IMR-90 (cell line): ENCODE results near the gene TBC1D17. TPM values are rescaled to one million over a fixed set of nuclear protein-coding genes. Genes with fewer than 3 reads are reported as not detected.

Source experiments
- ATAC-seq: fragments of 200-7000 bp; cut with Tn5 transposase; 2 replicates; pipeline ENCODE4 v1.9.1; 2020; ENCODE audit warnings: low read depth, mild to moderate bottlenecking, moderate library complexity
- BruUV-seq: library from RNA; stranded (reverse); fragments of 400-500 nt; replicated peaks from 2 replicates; lab custom pipeline; 2021; lab: Mats Ljungman, UMichigan
- CTCF ChIA-PET: fragments of 300-600 bp; formaldehyde crosslinking; extraction: SDS; loops from one replicate; lab custom pipeline; 2021; ENCODE audit warnings: antibody characterized with exemption; lab: Yijun Ruan, JAX
- POLR2A ChIA-PET: fragments of 300-600 bp; sonication (Branson Sonifier 250); formaldehyde crosslinking; loops from one replicate; lab custom pipeline; 2022; ENCODE audit warnings: antibody characterized with exemption; ENCODE audit not compliant: unreplicated experiment; lab: Charles Lee
- DNase-seq: peaks from one replicate; pipeline ENCODE4 v3.0.0; 2013
- H2AFZ ChIP-seq: replicated peaks from 2 replicates; pipeline ENCODE3; 2013; ENCODE audit warnings: low read length, mild to moderate bottlenecking; ENCODE audit not compliant: poor library complexity
- H2AK5ac ChIP-seq: 2 replicates; pipeline ENCODE4 v1.6.1; 2013; ENCODE audit warnings: low read depth, low read length, inconsistent platforms
- H2AK9ac ChIP-seq: replicated peaks from 2 replicates; pipeline ENCODE3; 2013; ENCODE audit warnings: mild to moderate bottlenecking, low read depth, low read length, moderate library complexity; ENCODE audit not compliant: poor library complexity
- H2BK120ac ChIP-seq: 2 replicates; pipeline ENCODE4 v1.6.1; 2013; ENCODE audit warnings: low read depth, low read length, inconsistent platforms
- H2BK15ac ChIP-seq: 3 replicates; pipeline ENCODE4 v1.6.1; 2013; ENCODE audit warnings: low read depth, low read length, inconsistent platforms
- H2BK20ac ChIP-seq: 2 replicates; pipeline ENCODE4 v1.6.1; 2013; ENCODE audit warnings: low read depth, mild to moderate bottlenecking, inconsistent platforms, low read length, moderate library complexity
- H2BK5ac ChIP-seq: 2 replicates; pipeline ENCODE4 v1.6.1; 2013; ENCODE audit warnings: mild to moderate bottlenecking, low read depth, low read length, inconsistent platforms; ENCODE audit not compliant: poor library complexity, severe bottlenecking
- H3K14ac ChIP-seq: replicated peaks from 2 replicates; pipeline ENCODE4 v1.6.1; 2013; ENCODE audit warnings: low read depth, low read length, inconsistent platforms
- H3K18ac ChIP-seq: 2 replicates; pipeline ENCODE4 v1.6.1; 2013; ENCODE audit warnings: low read depth, low read length, control low read depth
- H3K23ac ChIP-seq: 2 replicates; pipeline ENCODE4 v1.6.1; 2013; ENCODE audit warnings: low read depth, low read length, inconsistent platforms
- H3K27ac ChIP-seq: 2 replicates; pipeline ENCODE4 v1.5.1; 2013; ENCODE audit warnings: mild to moderate bottlenecking, control low read depth, low read length; ENCODE audit not compliant: insufficient read depth
- H3K27me3 ChIP-seq: 2 replicates; pipeline ENCODE4 v1.6.1; 2013; ENCODE audit warnings: low read length; ENCODE audit not compliant: control insufficient read depth, insufficient read depth
- H3K36me3 ChIP-seq: 2 replicates; pipeline ENCODE4 v1.6.1; 2013; ENCODE audit warnings: low read length, mixed read lengths; ENCODE audit not compliant: control insufficient read depth, insufficient read depth
- H3K4ac ChIP-seq: 2 replicates; pipeline ENCODE4 v1.6.1; 2013; ENCODE audit warnings: low read depth, low read length, inconsistent platforms
- H3K4me1 ChIP-seq: 2 replicates; pipeline ENCODE4 v1.6.1; 2013; ENCODE audit warnings: low read length, mixed read lengths; ENCODE audit not compliant: control insufficient read depth, insufficient read depth
- H3K4me2 ChIP-seq: 2 replicates; pipeline ENCODE4 v1.6.1; 2013; ENCODE audit warnings: low read depth, mild to moderate bottlenecking, control low read depth, low read length, moderate library complexity
- H3K4me3 ChIP-seq: 2 replicates; pipeline ENCODE4 v1.5.1; 2013; ENCODE audit warnings: low read depth, mild to moderate bottlenecking, control low read depth, low read length, moderate library complexity; ENCODE audit not compliant: insufficient read depth
- H3K56ac ChIP-seq: 2 replicates; pipeline ENCODE4 v1.6.1; 2013; ENCODE audit warnings: low read length, inconsistent platforms; ENCODE audit not compliant: insufficient read depth; ENCODE audit errors: extremely low read depth
- H3K79me1 ChIP-seq, 2 experiments: 2 replicates each; pipeline ENCODE4 v1.6.1; 2013; ENCODE audit warnings: low read length in 2 of 2, inconsistent platforms in 1 of 2, low read depth in 1 of 2
- H3K9ac ChIP-seq: 2 replicates; pipeline ENCODE4 v1.6.1; 2013; ENCODE audit warnings: low read depth, low read length, control low read depth
- H3K9me1 ChIP-seq: 2 replicates; pipeline ENCODE4 v1.6.1; 2013; ENCODE audit warnings: low read length, inconsistent platforms; ENCODE audit not compliant: insufficient read depth
- H3K9me3 ChIP-seq: 2 replicates; pipeline ENCODE4 v1.6.1; 2013; ENCODE audit warnings: low read length; ENCODE audit not compliant: control insufficient read depth, insufficient read depth
- H4K20me1 ChIP-seq: 2 replicates; pipeline ENCODE4 v1.6.1; 2013; ENCODE audit warnings: low read length, inconsistent platforms; ENCODE audit not compliant: insufficient read depth
- H4K5ac ChIP-seq: 2 replicates; pipeline ENCODE4 v1.6.1; 2013; ENCODE audit warnings: mild to moderate bottlenecking, low read depth, low read length, control low read depth
- H4K8ac ChIP-seq, 2 experiments: 2 replicates each; pipeline ENCODE4 v1.6.1; 2013; ENCODE audit warnings: low read depth in 2 of 2, low read length in 2 of 2, control low read depth in 1 of 2, inconsistent platforms in 1 of 2
- H4K91ac ChIP-seq: 2 replicates; pipeline ENCODE4 v1.6.1; 2013; ENCODE audit warnings: low read depth, low read length, inconsistent platforms; ENCODE audit not compliant: insufficient read depth
- BHLHE40 ChIP-seq: fragments of 150-350 bp; IDR thresholded peaks from 2 replicates; pipeline ENCODE4 v1.6.1; 2016; ENCODE audit warnings: mild to moderate bottlenecking, low read depth, low read length
- CHD1 ChIP-seq: IDR thresholded peaks from 2 replicates; pipeline ENCODE4 v1.6.1; 2012; ENCODE audit warnings: low read depth, low read length, improper control_type of control experiment
- CTCF ChIP-seq: conservative IDR thresholded peaks from 2 replicates; pipeline ENCODE4 v1.5.1; 2012; ENCODE audit warnings: mild to moderate bottlenecking, low read depth, low read length, improper control_type of control experiment
- FOS ChIP-seq: fragments of 150-350 bp; IDR thresholded peaks from 2 replicates; pipeline ENCODE4 v1.6.1; 2016; ENCODE audit warnings: low read depth, low read length
- MAFK ChIP-seq: IDR thresholded peaks from 2 replicates; pipeline ENCODE4 v1.6.1; 2012; ENCODE audit warnings: low read depth, low read length, improper control_type of control experiment
- MAZ ChIP-seq: IDR thresholded peaks from 2 replicates; pipeline ENCODE4 v1.6.1; 2012; ENCODE audit warnings: low read depth, mild to moderate bottlenecking, low read length, improper control_type of control experiment, moderate library complexity, borderline replicate concordance
- MXI1 ChIP-seq: IDR thresholded peaks from 2 replicates; pipeline ENCODE4 v1.6.1; 2012; ENCODE audit warnings: low read depth, mild to moderate bottlenecking, low read length, moderate library complexity, borderline replicate concordance
- NFE2L2 ChIP-seq: fragments of 150-350 bp; IDR thresholded peaks from 2 replicates; pipeline ENCODE4 v1.6.1; 2016; ENCODE audit warnings: low read depth, mild to moderate bottlenecking, low read length
- POLR2A ChIP-seq: IDR thresholded peaks from 2 replicates; pipeline ENCODE4 v1.6.1; 2012; ENCODE audit warnings: mild to moderate bottlenecking, low read depth, low read length
- RAD21 ChIP-seq: IDR thresholded peaks from 2 replicates; pipeline ENCODE4 v1.6.1; 2012; ENCODE audit warnings: low read length, improper control_type of control experiment
- RCOR1 ChIP-seq: IDR thresholded peaks from 2 replicates; pipeline ENCODE4 v1.6.1; 2012; ENCODE audit warnings: mild to moderate bottlenecking, low read length, improper control_type of control experiment; ENCODE audit not compliant: insufficient replicate concordance
- SMC3 ChIP-seq: fragments of 150-350 bp; IDR thresholded peaks from 2 replicates; pipeline ENCODE4 v1.6.1; 2016; ENCODE audit warnings: low read depth, mild to moderate bottlenecking, antibody characterized with exemption, low read length, moderate library complexity
- WGBS, 2 experiments: methylation state at CpG; one replicate each; pipeline versions ENCODE4 v1.1.5 to v1.1.7; 2013; ENCODE audit warnings: missing lambda C conversion rate in 2 of 2; ENCODE audit not compliant: insufficient read length in 1 of 2; ENCODE audit errors: extremely low coverage in 2 of 2; 5-methylcytosine and 5-hydroxymethylcytosine counted together
- dilution Hi-C: fragments of 300-500 bp; cut with HindIII; formaldehyde crosslinking; loops from one replicate; pipeline ENCODE4 v1.14.3; 2018; ENCODE audit warnings: low sequenced_read_pairs; ENCODE audit not compliant: unreplicated experiment
- in situ Hi-C: fragments of 300-500 bp; cut with MboI; formaldehyde crosslinking; loops from 3 replicates; pipeline ENCODE4 v1.14.3; 2019; ENCODE audit warnings: low sequenced_read_pairs, inconsistent platforms, mixed read lengths
- intact Hi-C: fragments of 100-400 bp; cut with micrococcal nuclease; formaldehyde crosslinking; loops from 2 replicates; pipeline ENCODE4 v1.10.0; 2022
- polyA plus RNA-seq, 3 experiments: library from polyadenylated mRNA; depleted of rRNA; stranded (reverse); fragments of >200 nt; gene quantifications; 2 replicates each; pipeline ENCODE4 v1.2.3, GENCODE V29; 2012; ENCODE audit warnings: low replicate concordance in 1 of 3
- total RNA-seq: library from RNA; depleted of rRNA; stranded (reverse); fragments of >200 nt; gene quantifications from 2 replicates; pipeline ENCODE4 v1.2.3, GENCODE V29; 2012
- TF ChIP-seq, protein P1 (sequence below): fragments of 150-350 bp; IDR thresholded peaks from 2 replicates; pipeline ENCODE4 v1.6.1; 2017; ENCODE audit warnings: mild to moderate bottlenecking, antibody characterized with exemption, low read length, low read depth

The TBC1D17 gene
- total and polyA plus RNA-seq, 2 of the 4 experiments (the other 2 are of a cell fraction) = 1.1 to 27.8 TPM

DNA sequence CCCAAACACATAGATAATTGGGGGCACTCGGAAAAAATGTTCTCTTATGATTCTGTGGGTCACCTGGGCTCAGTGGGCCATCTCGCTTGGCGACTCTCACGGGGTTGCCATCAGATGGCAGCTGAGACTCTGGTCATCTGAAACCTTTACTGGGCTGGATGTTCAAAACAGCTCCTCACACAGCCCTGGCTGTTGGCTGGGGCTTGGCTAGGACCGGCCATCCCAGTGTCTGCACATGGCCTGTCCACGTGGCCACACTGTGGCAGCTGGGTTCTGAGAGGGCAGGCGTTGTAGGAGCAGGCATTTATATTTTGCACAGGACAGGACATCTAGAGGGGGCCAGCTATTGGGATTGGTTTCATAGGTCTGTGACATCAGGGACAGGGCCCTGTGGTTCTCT is 43.9 kb upstream of the TBC1D17 start:
- Histone ChIP-seq H2AK9ac (no peak overlapping the region), H3K9me1 (peaks cover 6% of the 10 kb centered on the region; the same call in 1 of the 2 replicates), H3K79me1 (peaks cover 0 to 23% of the 10 kb centered on the region in 2 experiments; a peak in 2 of 4 replicates), H3K4me3 (no peak overlapping the region), H3K27ac (no peak overlapping the region), H3K9me3 (no peaks in the 10 kb centered on the region), H3K9ac (no peak overlapping the region), H3K14ac (no peak overlapping the region), H3K18ac (no peak overlapping the region), H4K91ac (no peak overlapping the region), H3K56ac (no peak overlapping the region), H4K20me1 (peaks cover 6% of the 10 kb centered on the region; the same call in 1 of the 2 replicates), H3K23ac (no peak overlapping the region), H2BK20ac (no peak overlapping the region), H3K36me3 (peaks cover 76% of the 10 kb centered on the region), H4K5ac (no peak overlapping the region), H2AK5ac (no peak overlapping the region), H3K4ac (no peak overlapping the region), H3K27me3 (no peaks in the 10 kb centered on the region), H2BK15ac (no peak overlapping the region), H3K4me1 (no peaks in the 10 kb centered on the region), H4K8ac (no peak overlapping the region), H2BK5ac (no peak overlapping the region), H3K4me2 (no peak overlapping the region), H2AFZ (no peak overlapping the region), H2BK120ac (no peak overlapping the region)
- no peak for TF ChIP-seq SMC3
- TF ChIP-seq BHLHE40 = no peak
- no peak for TF ChIP-seq POLR2A
- TF ChIP-seq, protein P1, sequence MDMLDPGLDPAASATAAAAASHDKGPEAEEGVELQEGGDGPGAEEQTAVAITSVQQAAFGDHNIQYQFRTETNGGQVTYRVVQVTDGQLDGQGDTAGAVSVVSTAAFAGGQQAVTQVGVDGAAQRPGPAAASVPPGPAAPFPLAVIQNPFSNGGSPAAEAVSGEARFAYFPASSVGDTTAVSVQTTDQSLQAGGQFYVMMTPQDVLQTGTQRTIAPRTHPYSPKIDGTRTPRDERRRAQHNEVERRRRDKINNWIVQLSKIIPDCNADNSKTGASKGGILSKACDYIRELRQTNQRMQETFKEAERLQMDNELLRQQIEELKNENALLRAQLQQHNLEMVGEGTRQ = no peak
- no peak for TF ChIP-seq MAFK
- no peak for TF ChIP-seq MXI1
- no peak for TF ChIP-seq CTCF
- TF ChIP-seq MAZ = no peak
- no peak for TF ChIP-seq NFE2L2
- no peak for TF ChIP-seq RCOR1
- no peak for TF ChIP-seq FOS
- TF ChIP-seq RAD21 = no peak
- TF ChIP-seq CHD1 = no peak
- intact Hi-C loops (no loop called here), in situ Hi-C loops (no loop called here), dilution Hi-C loops (no loop called here)
- BruUV-seq = no TSS peak
- ATAC-seq (no peak), DNase-seq (no peak)
- WGBS, 2 experiments = 96% methylated on average over 6 of the region's 7 CpGs; no CpG with 5 or more reads in 1 of the 2 experiments
- ChIA-PET CTCF (no interaction called here), POLR2A (no interaction called here)
